NCI-H226 (cell line): ENCODE measurements around the gene MRPL55.
"Not testable (repeated sequence)": the region's sequence is repeated elsewhere in the genome, so short reads cannot be mapped to it uniquely, and the experiment has no call there.

ENCODE experiments used
- DNase-seq: peaks from one replicate; pipeline ENCODE4 v3.0.0-alpha.2; 2015

The MRPL55 gene

GRCh38 chr1:228120857-228121489 is 11.9 kb upstream of the MRPL55 start:
- DNase-seq = no peak

GRCh38 chr1:228120351-228120750 is 11.3 kb upstream of the MRPL55 start:
- DNase-seq = no peak

- no peak for DNase-seq
These were observed 8.9 kb upstream of the MRPL55 start for GRCh38 chr1:228118040-228118439.

GRCh38 chr1:228117335-228117734 is 8.2 kb upstream of the MRPL55 start:
- no peak for DNase-seq

GRCh38 chr1:228114827-228115226 is 5.7 kb upstream of the MRPL55 start:
- DNase-seq = no peak

- DNase-seq = no peak
These were observed 3.5 kb upstream of the MRPL55 start for GRCh38 chr1:228112617-228113016.

GRCh38 chr1:228112167-228112566 is 3.1 kb upstream of the MRPL55 start:
- no peak for DNase-seq

GRCh38 chr1:228111315-228111714 is 2.2 kb upstream of the MRPL55 start:
- not testable (repeated sequence) for DNase-seq

GRCh38 chr1:228110556-228110955 is 1.5 kb upstream of the MRPL55 start:
- no peak for DNase-seq

GRCh38 chr1:228109962-228110488 is 926 bp upstream of the MRPL55 start:
- no peak for DNase-seq

- no peak for DNase-seq
These were observed 392 bp downstream of the MRPL55 start for GRCh38 chr1:228108742-228109072.

GRCh38 chr1:228108055-228108690 is 926 bp downstream of the MRPL55 start:
- no peak for DNase-seq

GRCh38 chr1:228107636-228108035 is 1.5 kb downstream of the MRPL55 start:
- no peak for DNase-seq

GRCh38 chr1:228106800-228107054 is 2.4 kb downstream of the MRPL55 start:
- DNase-seq = no peak

- DNase-seq = no peak
These were observed 2.9 kb downstream of the MRPL55 start for GRCh38 chr1:228105996-228106799.

GRCh38 chr1:228105270-228105995 is 3.7 kb downstream of the MRPL55 start:
- DNase-seq = no peak

GRCh38 chr1:228104526-228105269 is 4.4 kb downstream of the MRPL55 start:
- DNase-seq = no peak

- DNase-seq = peak; percentile 68
These were observed 6.1 kb downstream of the MRPL55 start, which contains the start of gene C1orf35 for GRCh38 chr1:228102791-228103620. Gene C1orf35 (minus strand): TSS chr1:228103325. CDS start chr1:228103227, 98 bp downstream.

- no peak for DNase-seq
These were observed 6.9 kb downstream of the MRPL55 start for GRCh38 chr1:228101994-228102790.

- no peak for DNase-seq
These were observed 7.5 kb downstream of the MRPL55 start for GRCh38 chr1:228101614-228101993.
